OCI-LY7 (cell line): ENCODE data around the gene CHMP4B. TPM values are rescaled to one million over a fixed set of nuclear protein-coding genes. Genes with fewer than 3 reads are reported as not detected.

Source experiments
- BruUV-seq: library from RNA; stranded (reverse); fragments of 400-500 nt; replicated peaks from 2 replicates; lab custom pipeline; 2021; lab: Mats Ljungman, UMichigan
- CTCF ChIA-PET: fragments of 300-600 bp; sonication (Branson Sonifier 250); formaldehyde crosslinking; loops from one replicate; lab custom pipeline; 2022; ENCODE audit warnings: antibody characterized with exemption; ENCODE audit not compliant: unreplicated experiment; lab: Charles Lee
- POLR2A ChIA-PET: fragments of 300-600 bp; sonication (Branson Sonifier 250); formaldehyde crosslinking; loops from one replicate; lab custom pipeline; 2022; ENCODE audit warnings: antibody characterized with exemption; lab: Charles Lee
- DNase-seq: peaks from one replicate; pipeline ENCODE4 v3.0.0-alpha.2; 2015; ENCODE audit warnings: low spot score
- H2AFZ ChIP-seq: fragments of 200-600 bp; sonication (generic), shearing (Covaris generic); 2 replicates; pipeline ENCODE4 v1.6.1; 2014; ENCODE audit warnings: mild to moderate bottlenecking, antibody characterized with exemption, low read length, moderate library complexity
- H3K27ac ChIP-seq: fragments of 200-600 bp; sonication (generic); 2 replicates; pipeline ENCODE4 v1.5.1; 2014; ENCODE audit warnings: mixed run types, low read depth, mild to moderate bottlenecking, moderate library complexity, low read length, inconsistent platforms; ENCODE audit not compliant: poor library complexity, severe bottlenecking
- H3K36me3 ChIP-seq: fragments of 200-600 bp; sonication (generic); 2 replicates; pipeline ENCODE4 v1.6.1; 2014; ENCODE audit warnings: mild to moderate bottlenecking, antibody characterized with exemption, low read length, moderate library complexity, mixed read lengths; ENCODE audit not compliant: insufficient read depth
- H3K4me1 ChIP-seq: fragments of 200-600 bp; sonication (generic); 2 replicates; pipeline ENCODE4 v1.5.1; 2014; ENCODE audit warnings: mild to moderate bottlenecking, low read length; ENCODE audit not compliant: insufficient read depth, poor library complexity, severe bottlenecking
- H3K4me2 ChIP-seq: fragments of 200-600 bp; sonication (generic); 2 replicates; pipeline ENCODE4 v1.6.1; 2014; ENCODE audit warnings: mild to moderate bottlenecking, low read length
- H3K4me3 ChIP-seq: fragments of 200-600 bp; sonication (generic); 2 replicates; pipeline ENCODE4 v1.5.1; 2014; ENCODE audit warnings: mild to moderate bottlenecking, low read depth, low read length; ENCODE audit not compliant: poor library complexity, severe bottlenecking
- H3K79me2 ChIP-seq: fragments of 200-600 bp; sonication (generic); 2 replicates; pipeline ENCODE4 v1.6.1; 2016; ENCODE audit warnings: low read depth, mild to moderate bottlenecking, low read length, moderate library complexity, mixed read lengths; ENCODE audit not compliant: insufficient read depth
- H3K9me2 ChIP-seq: fragments of 200-600 bp; sonication (generic); 2 replicates; pipeline ENCODE4 v1.6.1; 2016; ENCODE audit warnings: mild to moderate bottlenecking, low read length, mixed read lengths; ENCODE audit not compliant: insufficient read depth
- H3K9me3 ChIP-seq: fragments of 200-600 bp; sonication (generic); 2 replicates; pipeline ENCODE4 v1.6.1; 2014; ENCODE audit warnings: mild to moderate bottlenecking, mixed run types, low read length, mixed read lengths
- H4K20me1 ChIP-seq: fragments of 200-600 bp; sonication (generic); 2 replicates; pipeline ENCODE4 v1.6.1; 2014; ENCODE audit warnings: mild to moderate bottlenecking, antibody characterized with exemption, low read length, moderate library complexity, mixed read lengths; ENCODE audit not compliant: insufficient read depth
- CTCF ChIP-seq: fragments of 200-600 bp; sonication (generic); conservative IDR thresholded peaks from 2 replicates; pipeline ENCODE4 v1.5.1; 2014; ENCODE audit warnings: mild to moderate bottlenecking, antibody characterized with exemption, low read length, moderate library complexity, mixed read lengths
- EZH2phosphoT487 ChIP-seq: fragments of 200-600 bp; sonication (generic); IDR thresholded peaks from 2 replicates; pipeline ENCODE4 v1.6.1; 2018; ENCODE audit warnings: low read depth, borderline replicate concordance, mild to moderate bottlenecking, mixed run types, antibody characterized with exemption, low read length, moderate library complexity, mixed read lengths
- intact Hi-C: fragments of 100-400 bp; cut with micrococcal nuclease; formaldehyde crosslinking; loops from one replicate; pipeline ENCODE4 v1.10.0; 2022; ENCODE audit not compliant: unreplicated experiment
- total RNA-seq, 2 experiments: library from RNA; depleted of rRNA in 1 of 2; stranded (reverse); fragments of >200 nt in 1 of 2; shearing (Covaris generic) in 1 of 2; gene quantifications; 2 replicates each; pipeline ENCODE4 v1.2.3, GENCODE V29; 2014 to 2022

Gene CHMP4B
- total RNA-seq, 2 experiments from 2014 or later = 32.4 to 84.2 TPM

GRCh38 chr20:33817411-33817810 is 6.3 kb downstream of the CHMP4B start:
- Histone ChIP-seq H3K4me1 (peaks cover 56% of the 10 kb centered on the region), H3K9me2 (no peaks in the 10 kb centered on the region), H4K20me1 (peaks cover 21% of the 10 kb centered on the region; the same call in 1 of the 2 replicates), H3K4me2 (no peak overlapping the region), H2AFZ (no peak overlapping the region), H3K36me3 (peaks cover 45% of the 10 kb centered on the region), H3K79me2 (peaks cover 100% of the 10 kb centered on the region), H3K4me3 (no peak overlapping the region), H3K27ac (no peak overlapping the region), H3K9me3 (no peaks in the 10 kb centered on the region)
- no TSS peak for BruUV-seq
- no peak for TF ChIP-seq EZH2phosphoT487
- TF ChIP-seq CTCF = no peak
- intact Hi-C loops = no loop called here
- no peak for DNase-seq
- CTCF ChIA-PET = no interaction called here
- POLR2A ChIA-PET = no interaction called here

- ChIA-PET CTCF (interaction anchor here (1.4 kb wide), 1 partner anchor 9 kb away, joined by 6 read pairs; no protein-coding TSS in a partner anchor), POLR2A (interaction anchor here (0.6 to 1.5 kb wide), 8 partner anchors 10 to 1147 kb away, joined by 3 read pairs; partner anchors contain the start of gene CDK5RAP1)
- no peaks in the 10 kb centered on the region for H3K9me3 ChIP-seq
- H4K20me1 ChIP-seq = peaks cover 19% of the 10 kb centered on the region; the same call in 1 of the 2 replicates
- intact Hi-C loops = no loop called here
- peaks cover 54% of the 10 kb centered on the region for H3K36me3 ChIP-seq
- BruUV-seq = no TSS peak
- DNase-seq = no peak
- peak overlapping the region; percentile 69 for H3K4me2 ChIP-seq
- H3K9me2 ChIP-seq = no peaks in the 10 kb centered on the region
- H3K4me1 ChIP-seq = peaks cover 38% of the 10 kb centered on the region
- H3K79me2 ChIP-seq = peaks cover 99% of the 10 kb centered on the region
- no peak for TF ChIP-seq EZH2phosphoT487
- TF ChIP-seq CTCF = no peak
- peak overlapping the region; percentile 68 for H3K27ac ChIP-seq
- H3K4me3 ChIP-seq = peak overlapping the region; percentile 23
- H2AFZ ChIP-seq = no peak overlapping the region
Measured at GRCh38 chr20:33819456-33819855, 8.3 kb downstream of the CHMP4B start.

- peak overlapping the region; percentile 69 for H3K4me2 ChIP-seq
- no peak overlapping the region for H3K4me3 ChIP-seq
- H3K9me3 ChIP-seq = no peaks in the 10 kb centered on the region
- H3K79me2 ChIP-seq = peaks cover 93% of the 10 kb centered on the region
- TF ChIP-seq CTCF (no peak), EZH2phosphoT487 (no peak)
- H2AFZ ChIP-seq = no peak overlapping the region
- peaks cover 14% of the 10 kb centered on the region; the same call in 1 of the 2 replicates for H4K20me1 ChIP-seq
- H3K27ac ChIP-seq = peak overlapping the region; percentile 68
- DNase-seq = no peak
- ChIA-PET POLR2A (interaction anchor here (0.7 to 1.3 kb wide), 2 partner anchors 39 to 72 kb away, joined by 3 read pairs; no protein-coding TSS in a partner anchor), CTCF (interaction anchor here (1.4 kb wide), 1 partner anchor 10 kb away, joined by 6 read pairs; no protein-coding TSS in a partner anchor)
- H3K9me2 ChIP-seq = no peaks in the 10 kb centered on the region
- H3K4me1 ChIP-seq = peaks cover 38% of the 10 kb centered on the region
- intact Hi-C loops = no loop called here
- BruUV-seq = no TSS peak
- H3K36me3 ChIP-seq = peaks cover 45% of the 10 kb centered on the region
Measured at GRCh38 chr20:33820362-33820761, 9.2 kb downstream of the CHMP4B start.
